Heart left ventricle (tissue), 16 donors: ENCODE data around the gene ZNG1A. TPM values are rescaled to one million over a fixed set of nuclear protein-coding genes. Genes with fewer than 3 reads are reported as not detected.
A peak's percentile ranks its signal among the peaks of the same experiment; 100 is the strongest.
"Not testable (repeated sequence)": the region's sequence is repeated elsewhere in the genome, so short reads cannot be mapped to it uniquely, and the experiment has no call there.

Experiments used
- ATAC-seq, 4 donors: fragments of 200-7000 bp; cut with Tn5 transposase; one replicate each; pipeline ENCODE4 v1.9.1; 2020 to 2022; ENCODE audit warnings: moderate library complexity in 4 of 4, mild to moderate bottlenecking in 3 of 4, moderate number of reproducible peaks in 1 of 4
- DNase-seq, 5 donors: peaks; one replicate each; pipeline ENCODE4 v3.0.0-alpha.2; 2020
- H3K27ac ChIP-seq, 12 donors: fragments of 200-600 bp; sonication (generic) in 4 of 12; one replicate each; pipeline versions ENCODE4 v1.5.0 to v1.8.0; 2016 to 2022; ENCODE audit warnings: mild to moderate bottlenecking in 2 of 12
- H3K27me3 ChIP-seq, 9 donors: fragments of 200-600 bp; sonication (generic) in 2 of 9; one replicate each; pipeline versions ENCODE4 v1.5.1 to v1.8.0; 2016 to 2022; ENCODE audit warnings: mild to moderate bottlenecking in 3 of 9
- H3K36me3 ChIP-seq, 9 donors: fragments of 200-600 bp; sonication (generic) in 2 of 9; one replicate each; pipeline versions ENCODE4 v1.5.0 to v1.8.0; 2018 to 2022; ENCODE audit warnings: mild to moderate bottlenecking in 2 of 9
- H3K4me1 ChIP-seq, 12 donors: fragments of 200-600 bp; sonication (generic) in 4 of 12; one replicate each; pipeline versions ENCODE4 v1.5.0 to v1.8.0; 2016 to 2022; ENCODE audit warnings: mild to moderate bottlenecking in 3 of 12
- H3K4me3 ChIP-seq, 12 donors: fragments of 200-600 bp; sonication (generic) in 4 of 12; one replicate each; pipeline versions ENCODE4 v1.5.0 to v1.8.0; 2017 to 2022; ENCODE audit warnings: mild to moderate bottlenecking in 9 of 12, moderate library complexity in 4 of 12
- H3K9me3 ChIP-seq, 12 donors: fragments of 200-600 bp; sonication (generic) in 4 of 12; one replicate each; pipeline versions ENCODE4 v1.5.0 to v1.8.0; 2016 to 2022; ENCODE audit warnings: mild to moderate bottlenecking in 1 of 12
- WGBS, 4 donors: extraction: QIAGEN DNeasy Blood & Tissue Kit in 2 of 4; methylation state at CpG; one replicate each; pipeline versions ENCODE4 v1.1.5 to v1.1.7; 2013 to 2018; 5-methylcytosine and 5-hydroxymethylcytosine counted together
- intact Hi-C, 10 donors: fragments of 100-400 bp; cut with DNase I; formaldehyde crosslinking; loops; one replicate each; pipeline versions ENCODE4 v1.11.1 to v1.14.2; 2022
- polyA plus RNA-seq, 2 donors: library from polyadenylated mRNA; stranded (reverse); fragments of 200-250 nt; gene quantifications; one replicate each; pipeline ENCODE4 v1.2.3, GENCODE V29; 2013
- total RNA-seq, 9 donors: library from RNA; depleted of rRNA in 2 of 9; stranded (reverse); fragments of >200 nt in 2 of 9; fragmentation: NEBNext Ultra II Directional in 3 of 9; extraction: Animal tissue kit (Norgen Biotek cat#: 25700) in 3 of 9; gene quantifications; one replicate each; pipeline versions ENCODE4 v1.1.0 to v1.2.4, GENCODE V29; 2016 to 2023
- donor health status: ischemic (EF 13 %, LVEDD 7.1; RV severe dilation, severe dysfunction).
- donor health status: healthy with polysubstance abuse.
- donor health status: DM: no; HTN: yes; CAD: no.
- donor health status: DM: no; HTN: no; CAD: no.
- donor health status: ischemic (EF 25% LVEDD 6.9; RV normal size, moderate dysfunction).
- donor health status: ischemic (EF 25% LVEDD 5.7; RV mildly dilated, moderate dysfunction).
- donor health status: healthy.
- donor health status: DM: yes; HTN: yes; CAD: no.
- donor health status: ischemic (EF 35%, LVEDD 5.7; RV mildly dilated, moderate dysfunction).
- donor health status: nonischemic (EF 11% LVEDD 7.7; RV severe dilation, severe dysfunction).
- donor health status: DM: yes; HTN: yes; CAD: no.
- donor health status: PGD.
- donor health status: ischemic (EF 29% LVEDD 5.4; RV normal size, mild dysfunction).
- donor health status: nonischemic (EF 23%, LVEDD 6.1; RV moderate dilation, normal function).

Gene ZNG1A
- total and polyA plus RNA-seq, 11 donors, result 8.1 to 55.6 (median 20.6) TPM

- Histone ChIP-seq H3K27me3 (peaks cover 26 to 57% (median 47%) of the 10 kb centered on the region in 9 donors), H3K4me3 (peak overlapping the region in 3 of 12 donors; percentile 4 to 31 (median 10)), H3K4me1 (peaks cover 0 to 29% (median 10%) of the 10 kb centered on the region in 12 donors)
- DNase-seq, ATAC-seq, H3K9me3 ChIP-seq, intact Hi-C loops, H3K36me3 ChIP-seq, H3K27ac ChIP-seq: not testable (repeated sequence)
- 2 to 5% (median 3%) methylated on average over 19 to 64 of the region's 71 CpGs; no CpG with 5 or more reads in 1 of the 4 donors for WGBS, 4 donors
Observed at GRCh38 chr9:117144-117994, 61.5 kb downstream of the ZNG1A start.

- H3K9me3 ChIP-seq, H3K36me3 ChIP-seq, H3K27ac ChIP-seq, DNase-seq, ATAC-seq, H3K4me3 ChIP-seq, intact Hi-C loops: not testable (repeated sequence)
- peaks cover 0 to 29% (median 10%) of the 10 kb centered on the region in 12 donors for H3K4me1 ChIP-seq
- H3K27me3 ChIP-seq, result peaks cover 26 to 65% (median 49%) of the 10 kb centered on the region in 9 donors
- WGBS, 4 donors, result 7 to 20% (median 15%) methylated on average over 23 to 40 of the region's 41 CpGs
Observed at GRCh38 chr9:116239-117077, 62.4 kb downstream of the ZNG1A start.

- Histone ChIP-seq H3K4me1 (peaks cover 0 to 29% (median 10%) of the 10 kb centered on the region in 12 donors), H3K27me3 (peaks cover 26 to 77% (median 49%) of the 10 kb centered on the region in 9 donors), H3K27ac (peak overlapping the region in 2 of 12 donors; percentile 66 to 76), H3K4me3 (peak overlapping the region in 9 of 12 donors; percentile 30 to 66 (median 56))
- H3K36me3 ChIP-seq, H3K9me3 ChIP-seq, DNase-seq, ATAC-seq, intact Hi-C loops: not testable (repeated sequence)
- WGBS, 4 donors, result 5 to 19% (median 6%) methylated on average over 8 to 11 of the region's 11 CpGs
Observed at GRCh38 chr9:115118-115451, 63.8 kb downstream of the ZNG1A start.

DNA sequence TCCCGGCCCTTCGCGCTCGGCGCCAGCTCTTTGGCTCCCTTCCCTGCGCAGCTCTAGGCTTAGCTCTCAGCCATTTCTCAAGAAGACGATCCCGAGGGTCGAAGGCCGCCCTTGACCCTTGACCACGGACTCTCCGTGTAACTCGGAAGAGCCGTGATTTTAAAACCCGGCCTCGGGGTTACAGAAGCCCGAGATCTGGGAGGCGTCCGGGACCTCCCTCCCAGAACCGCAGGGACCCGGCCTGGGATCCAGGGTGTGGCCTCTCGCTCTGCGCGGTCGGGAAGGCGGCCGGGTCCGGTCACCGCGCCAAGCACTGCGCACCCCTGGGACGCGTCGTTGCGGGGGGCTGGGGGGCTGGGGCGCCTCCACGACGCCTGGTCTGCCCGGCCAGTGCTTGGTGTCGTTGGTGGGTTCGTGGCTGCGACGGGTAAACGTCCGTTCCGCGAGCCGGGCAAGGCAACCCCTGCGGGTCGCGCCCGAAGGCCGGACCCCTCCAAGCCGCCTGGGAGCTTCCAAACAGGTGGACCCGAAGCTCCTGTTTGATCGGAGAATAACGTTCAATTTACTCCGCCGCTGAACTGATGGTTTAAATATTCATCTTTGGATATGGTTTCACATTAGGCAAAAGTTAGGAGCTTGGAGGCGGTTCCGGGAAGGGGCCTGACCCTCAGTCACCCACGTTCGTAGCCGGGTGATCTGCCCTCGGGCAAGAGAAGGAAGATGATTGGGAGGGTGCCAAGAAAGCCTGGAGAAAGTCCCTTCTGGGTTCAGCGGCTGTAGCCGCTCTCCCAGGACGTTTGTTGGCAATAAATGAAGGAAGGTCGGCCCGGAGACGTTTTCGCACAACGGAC is 64.4 kb downstream of the ZNG1A start:
- Histone ChIP-seq H3K27me3 (peaks cover 26 to 83% (median 54%) of the 10 kb centered on the region in 9 donors), H3K27ac (peak overlapping the region in 5 of 12 donors; percentile 22 to 76 (median 66))

DNA sequence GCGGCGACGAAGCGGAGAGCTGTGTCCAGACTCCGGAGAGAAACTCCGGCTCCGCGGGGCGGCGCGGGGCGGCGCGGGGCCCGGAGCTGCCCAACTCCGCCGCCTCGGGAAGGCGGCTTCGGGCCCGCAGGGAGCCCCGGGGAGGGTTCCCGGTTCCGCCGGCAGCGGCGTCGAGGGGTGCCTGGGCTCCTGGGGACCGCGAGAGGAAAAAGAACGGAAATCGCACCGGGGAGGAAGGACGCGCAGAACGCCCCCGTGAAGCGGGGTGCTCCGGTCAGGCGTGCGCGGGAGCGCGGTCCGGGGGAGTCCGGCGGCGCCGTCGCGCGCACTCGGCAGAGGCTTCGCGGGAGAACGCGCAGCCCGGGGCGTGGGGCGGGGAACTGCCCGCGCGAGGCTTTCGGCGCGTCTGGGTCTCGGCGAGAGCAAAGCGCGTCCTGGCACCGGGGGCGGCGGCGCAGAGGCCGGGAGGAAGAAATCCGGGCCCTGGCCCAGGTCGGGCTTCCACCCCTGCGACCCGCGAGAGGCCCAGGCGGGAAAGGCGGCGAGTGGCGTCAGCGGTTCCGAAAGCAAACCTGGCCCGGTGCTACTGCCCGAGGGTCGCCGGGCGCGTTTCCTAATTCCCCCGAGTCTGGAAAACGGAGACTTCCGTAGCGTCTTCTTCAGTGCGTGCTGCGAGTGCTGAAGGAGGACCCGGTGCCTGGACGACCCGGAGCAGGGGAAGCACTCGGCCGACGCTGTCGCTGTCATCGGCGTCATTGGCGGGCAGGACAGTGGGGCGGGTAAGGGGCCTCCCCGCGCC is 65.2 kb downstream of the ZNG1A start:
- DNase-seq, result peak in 4 of 5 donors; percentile 29 to 65 (median 44)
- peaks cover 0 to 29% (median 10%) of the 10 kb centered on the region in 12 donors for H3K4me1 ChIP-seq
- H3K9me3 ChIP-seq, intact Hi-C loops, H3K36me3 ChIP-seq: not testable (repeated sequence)
- H3K27ac ChIP-seq, result peak overlapping the region in 6 of 12 donors; percentile 29 to 76 (median 55)
- peaks cover 26 to 91% (median 59%) of the 10 kb centered on the region in 9 donors for H3K27me3 ChIP-seq
- ATAC-seq, result peak in 3 of 4 donors; percentile 76 to 84 (median 78)
- WGBS, 4 donors, result 1 to 4% (median 1%) methylated on average over 45 to 111 of the region's 111 CpGs
- H3K4me3 ChIP-seq, result peak overlapping the region; percentile 28 to 66 (median 52)

More for the DNA sequence above, 64.4 kb downstream of the ZNG1A start:
- ATAC-seq, result peak in 3 of 4 donors; percentile 54 to 73 (median 67)
- H3K9me3 ChIP-seq, intact Hi-C loops, H3K36me3 ChIP-seq: not testable (repeated sequence)
- H3K4me1 ChIP-seq, result peaks cover 0 to 29% (median 10%) of the 10 kb centered on the region in 12 donors
- DNase-seq, result peak in 1 of 5 donors; percentile 26
- 1 to 4% (median 3%) methylated on average over 24 to 73 of the region's 73 CpGs for WGBS, 4 donors
- peak overlapping the region; percentile 28 to 66 (median 52) for H3K4me3 ChIP-seq

DNA sequence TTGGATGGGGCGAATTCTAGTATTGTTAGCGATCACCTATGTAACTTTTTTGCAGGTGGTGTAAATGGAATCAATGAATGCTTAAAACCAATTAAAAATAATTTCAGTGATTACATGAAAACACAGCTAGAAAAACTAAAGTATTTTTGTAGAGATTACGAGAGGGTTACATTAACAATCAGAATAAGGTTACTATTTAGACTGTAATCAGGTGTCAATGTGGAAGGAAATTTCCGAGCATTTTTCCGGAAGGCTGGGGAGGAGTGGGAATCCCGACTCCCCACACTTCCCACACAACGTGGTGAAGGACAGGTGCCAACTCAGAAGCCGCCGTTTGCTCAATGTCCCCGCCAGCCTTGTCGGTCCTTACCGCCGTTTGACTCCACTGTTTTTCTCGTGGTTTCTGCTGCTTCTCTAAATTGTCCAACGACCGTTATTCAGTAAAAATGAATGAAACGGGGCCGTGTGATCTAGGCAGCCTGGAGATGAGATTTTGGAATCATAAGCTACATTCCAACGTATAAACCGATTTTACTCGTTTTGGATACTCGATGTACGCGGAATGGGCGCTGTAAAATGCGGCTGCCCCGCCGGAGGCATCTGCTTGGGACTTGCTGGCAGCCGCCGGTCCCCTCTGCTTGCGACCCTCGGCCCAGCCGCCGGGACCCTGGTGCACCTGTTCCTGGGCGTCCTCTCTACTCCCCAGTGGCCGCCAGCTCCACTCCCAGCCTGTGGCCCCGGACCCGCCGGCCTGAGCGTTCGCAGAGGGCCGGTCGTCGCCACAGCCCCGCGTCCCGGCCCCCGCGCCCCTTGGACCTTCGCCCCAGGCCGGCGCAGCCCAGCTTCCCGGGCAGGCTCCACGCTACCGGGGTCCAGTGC is 66.0 kb downstream of the ZNG1A start:
- H3K27ac ChIP-seq, result peak overlapping the region in 4 of 12 donors; percentile 38 to 76 (median 68)

DNA sequence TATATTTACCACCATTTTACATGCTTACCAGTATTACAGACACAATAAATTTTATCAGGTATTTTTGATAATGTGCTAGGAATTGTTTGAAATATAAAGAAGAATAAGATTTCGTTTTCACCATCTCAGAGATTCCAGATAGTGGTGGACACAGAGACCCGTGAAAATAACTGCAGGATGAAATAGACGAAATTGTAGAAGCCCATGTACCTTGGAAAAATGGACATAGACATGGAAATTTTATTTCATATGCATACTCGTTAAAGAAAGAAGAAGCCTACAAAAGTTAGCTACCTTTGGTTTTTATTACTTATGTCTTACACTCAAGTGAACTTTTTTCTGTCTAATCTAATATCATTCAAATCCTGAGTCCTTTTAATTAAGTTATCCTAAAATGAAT is 68.2 kb downstream of the ZNG1A start:
- Histone ChIP-seq H3K27me3 (peaks cover 17 to 87% (median 48%) of the 10 kb centered on the region in 9 donors), H3K4me1 (peaks cover 0 to 22% (median 10%) of the 10 kb centered on the region in 12 donors)
- WGBS, 4 donors, result 28 to 63% (median 34%) methylated on average over 4 of the region's 4 CpGs
- intact Hi-C loops, ATAC-seq, H3K36me3 ChIP-seq, H3K9me3 ChIP-seq, DNase-seq, H3K27ac ChIP-seq, H3K4me3 ChIP-seq: not testable (repeated sequence)

More for the DNA sequence above, 66.0 kb downstream of the ZNG1A start:
- Histone ChIP-seq H3K27me3 (peaks cover 26 to 90% (median 60%) of the 10 kb centered on the region in 9 donors), H3K4me1 (peaks cover 0 to 29% (median 10%) of the 10 kb centered on the region in 12 donors), H3K4me3 (peak overlapping the region in 11 of 12 donors; percentile 28 to 66 (median 54))
- H3K9me3 ChIP-seq, intact Hi-C loops, H3K36me3 ChIP-seq, DNase-seq: not testable (repeated sequence)
- peak in 1 of 4 donors; percentile 11 for ATAC-seq
- WGBS, 4 donors, result 5 to 20% (median 10%) methylated on average over 21 to 55 of the region's 55 CpGs

- 16 to 33% (median 31%) methylated on average over 3 to 6 of the region's 8 CpGs for WGBS, 4 donors
- H3K36me3 ChIP-seq, H3K27ac ChIP-seq, ATAC-seq, H3K4me3 ChIP-seq, DNase-seq, intact Hi-C loops, H3K9me3 ChIP-seq: not testable (repeated sequence)
- Histone ChIP-seq H3K4me1 (peaks cover 0 to 14% (median 6%) of the 10 kb centered on the region in 12 donors), H3K27me3 (peaks cover 11 to 80% (median 38%) of the 10 kb centered on the region in 9 donors)
Observed at GRCh38 chr9:109540-109939, 69.3 kb downstream of the ZNG1A start.
